Measurements from ENCODE around the gene SLC2A8.

- no peak for TF ChIP-seq POLR2A (IDR thresholded peaks at IDR 0.05)
- TF ChIP-seq CTCF (IDR thresholded peaks at IDR 0.05 in 8 of 11, conservative IDR thresholded peaks at IDR 0.05 in 3 of 11), result no peak
Observed at GRCh38 chr9:127450243-127450760, 53.3 kb downstream of the SLC2A8 start.

Measured in spleen (tissue), 7 donors.